Activated naive CD8-positive, alpha-beta T cell treated with anti-CD3 and anti-CD28 coated beads for 36 hours (primary cell): ENCODE data around the gene TMEM238L. TPM values are rescaled to one million over a fixed set of nuclear protein-coding genes. Genes with fewer than 3 reads are reported as not detected.
A peak's percentile ranks its signal among the peaks of the same experiment; 100 is the strongest.

Experiments used
- DNase-seq: peaks from one replicate; pipeline ENCODE4 v3.0.0; 2021
- H3K27ac Mint-ChIP-seq: one replicate; pipeline ENCODE4 v1.8.0; 2022; ENCODE audit warnings: mild to moderate bottlenecking, moderate library complexity, mixed read lengths
- H3K27me3 Mint-ChIP-seq: one replicate; pipeline ENCODE4 v1.8.0; 2022; ENCODE audit warnings: mild to moderate bottlenecking, mixed read lengths
- H3K36me3 Mint-ChIP-seq: one replicate; pipeline ENCODE4 v1.8.0; 2021; ENCODE audit warnings: mild to moderate bottlenecking, mixed read lengths
- H3K4me1 Mint-ChIP-seq: one replicate; pipeline ENCODE4 v1.8.0; 2021; ENCODE audit warnings: mixed read lengths
- H3K4me3 Mint-ChIP-seq: one replicate; pipeline ENCODE4 v1.8.0; 2022; ENCODE audit warnings: mild to moderate bottlenecking, moderate library complexity, mixed read lengths
- H3K9me3 Mint-ChIP-seq: one replicate; pipeline ENCODE4 v1.8.0; 2022; ENCODE audit warnings: mixed read lengths
- total RNA-seq, 2 experiments: library from RNA; stranded (reverse); gene quantifications; one replicate each; pipeline ENCODE4 v1.2.3, GENCODE V29; 2021

The TMEM238L gene
- total RNA-seq, 2 experiments from 2014 or later, result not detected

DNA sequence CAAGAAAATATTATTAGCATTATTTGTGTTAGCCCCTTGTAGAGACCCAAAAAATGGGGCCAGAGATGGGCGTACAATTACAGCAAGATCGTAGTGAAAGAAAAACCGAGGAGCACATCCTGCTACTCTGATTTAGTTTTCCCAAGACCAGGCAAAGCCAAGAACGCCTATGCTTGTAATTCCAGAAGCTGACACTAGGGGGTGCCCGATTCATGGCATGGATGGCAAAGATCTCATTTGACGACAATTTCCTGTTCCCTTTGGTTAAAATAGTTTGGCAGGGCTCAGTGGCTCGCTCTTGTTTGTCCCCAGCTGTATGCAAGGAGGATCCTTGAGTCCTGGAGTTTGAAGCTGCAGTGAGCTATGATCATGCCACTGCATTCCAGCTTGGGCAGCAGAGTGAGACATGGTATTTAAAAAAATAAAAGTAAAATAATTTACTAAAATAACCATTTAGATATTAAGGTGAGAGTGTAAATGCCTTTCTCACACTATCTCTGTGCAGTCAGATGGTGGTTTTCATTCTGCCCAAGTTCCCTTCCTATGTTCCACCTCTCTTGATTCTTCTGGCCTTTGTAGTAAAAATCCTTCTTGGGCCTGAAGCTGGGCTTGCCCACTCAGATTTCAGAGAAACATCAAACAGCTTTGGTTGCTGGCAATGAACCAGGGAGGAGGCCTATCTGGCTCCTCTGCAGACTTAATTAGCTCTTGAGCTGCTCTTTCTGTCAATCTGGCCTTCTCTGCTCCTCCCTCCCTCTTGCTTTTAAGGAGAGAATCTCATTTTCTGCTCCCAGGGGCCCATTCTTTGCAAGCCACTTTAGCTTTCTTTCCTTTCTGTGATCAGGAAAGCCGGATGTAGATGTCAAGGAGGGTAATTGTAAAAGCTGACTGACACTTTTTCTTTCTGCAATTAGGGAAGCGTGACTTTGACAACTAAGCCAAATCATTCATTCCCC is 31.2 kb downstream of the TMEM238L start:
- no peaks in the 10 kb centered on the region for H3K4me1 Mint-ChIP-seq
- H3K4me3 Mint-ChIP-seq, result no peak overlapping the region
- peaks cover 9% of the 10 kb centered on the region for H3K9me3 Mint-ChIP-seq
- peaks cover 9% of the 10 kb centered on the region for H3K36me3 Mint-ChIP-seq
- H3K27ac Mint-ChIP-seq, result no peak overlapping the region
- DNase-seq, result peak; percentile 40
- H3K27me3 Mint-ChIP-seq, result no peaks in the 10 kb centered on the region

DNA sequence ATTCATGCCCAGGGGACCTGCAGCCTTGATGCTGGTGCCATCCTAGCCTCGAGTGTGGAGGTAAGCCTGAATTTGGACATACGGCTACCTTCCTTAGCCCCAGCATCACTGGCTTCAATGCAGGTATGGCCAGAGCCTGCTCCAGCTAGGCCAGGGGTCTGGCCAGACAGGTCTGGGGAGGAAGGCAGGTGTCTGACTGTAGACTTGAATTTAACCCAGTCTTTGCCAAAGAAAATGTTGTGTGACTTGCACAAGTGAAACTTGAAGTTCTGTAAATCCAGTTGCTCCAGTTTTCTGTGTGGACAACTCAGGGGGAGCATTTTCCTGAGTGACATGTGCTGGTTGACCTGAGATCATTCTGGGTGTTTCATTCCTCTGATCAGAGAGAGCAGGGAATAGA is 32.8 kb downstream of the TMEM238L start:
- DNase-seq, result no peak
- Mint-ChIP-seq H3K27ac (no peak overlapping the region), H3K4me1 (no peaks in the 10 kb centered on the region), H3K36me3 (peaks cover 14% of the 10 kb centered on the region), H3K9me3 (peaks cover 9% of the 10 kb centered on the region), H3K27me3 (no peaks in the 10 kb centered on the region), H3K4me3 (no peak overlapping the region)

DNA sequence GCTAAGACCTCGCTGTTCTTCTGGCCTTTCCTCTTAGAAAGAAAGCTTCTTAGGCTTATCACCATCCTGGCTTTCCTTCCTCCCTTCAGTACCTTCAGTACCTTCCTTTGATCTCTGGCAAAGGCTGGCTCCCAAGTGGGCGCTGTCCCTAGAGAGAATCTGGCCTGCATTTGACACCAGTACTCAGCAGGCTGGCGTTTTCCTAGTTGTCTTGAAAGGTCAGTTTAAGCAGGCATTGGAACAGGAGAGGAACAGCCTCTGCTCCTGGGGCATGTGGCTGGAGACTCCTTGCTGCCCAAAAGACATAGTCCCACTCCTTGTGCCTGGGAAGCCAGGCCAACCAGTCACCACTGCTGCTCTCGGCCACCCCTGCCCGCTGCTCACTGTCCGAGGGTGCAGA is 34.1 kb downstream of the TMEM238L start:
- no peaks in the 10 kb centered on the region for H3K27me3 Mint-ChIP-seq
- no peak overlapping the region for H3K27ac Mint-ChIP-seq
- no peak overlapping the region for H3K4me3 Mint-ChIP-seq

DNA sequence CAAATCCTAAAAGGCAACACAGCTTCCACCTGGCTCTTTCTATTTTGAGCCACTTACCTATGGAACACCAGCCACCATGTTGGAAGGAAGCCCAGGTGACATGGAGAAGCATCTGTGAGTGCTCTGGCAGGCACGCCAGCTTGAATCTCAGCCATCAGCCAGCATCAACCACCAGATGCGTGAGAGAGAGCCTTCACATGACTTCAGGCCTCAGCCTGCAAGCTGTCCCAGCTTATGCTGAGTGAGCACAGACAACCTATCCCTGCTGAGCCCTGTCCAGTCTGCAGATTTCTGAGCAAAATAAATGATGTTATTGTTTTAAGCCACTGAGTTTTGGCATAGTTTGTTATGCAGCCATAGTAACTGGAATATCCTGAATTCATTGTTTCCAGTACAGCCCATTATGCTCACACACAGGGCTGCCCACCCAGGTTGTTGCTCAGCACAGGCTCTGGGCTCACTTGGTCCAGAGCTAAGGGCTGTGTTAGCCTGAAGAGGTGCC is 35.1 kb downstream of the TMEM238L start:
- peaks cover 9% of the 10 kb centered on the region for H3K9me3 Mint-ChIP-seq
- no peak for DNase-seq
- H3K27ac Mint-ChIP-seq, result no peak overlapping the region
- H3K4me3 Mint-ChIP-seq, result no peak overlapping the region
- H3K36me3 Mint-ChIP-seq, result peaks cover 10% of the 10 kb centered on the region
- no peaks in the 10 kb centered on the region for H3K4me1 Mint-ChIP-seq
- no peaks in the 10 kb centered on the region for H3K27me3 Mint-ChIP-seq

More for the DNA sequence above, 34.1 kb downstream of the TMEM238L start:
- DNase-seq, result no peak
- H3K4me1 Mint-ChIP-seq, result no peaks in the 10 kb centered on the region
- peaks cover 9% of the 10 kb centered on the region for H3K9me3 Mint-ChIP-seq
- peaks cover 10% of the 10 kb centered on the region for H3K36me3 Mint-ChIP-seq

DNA sequence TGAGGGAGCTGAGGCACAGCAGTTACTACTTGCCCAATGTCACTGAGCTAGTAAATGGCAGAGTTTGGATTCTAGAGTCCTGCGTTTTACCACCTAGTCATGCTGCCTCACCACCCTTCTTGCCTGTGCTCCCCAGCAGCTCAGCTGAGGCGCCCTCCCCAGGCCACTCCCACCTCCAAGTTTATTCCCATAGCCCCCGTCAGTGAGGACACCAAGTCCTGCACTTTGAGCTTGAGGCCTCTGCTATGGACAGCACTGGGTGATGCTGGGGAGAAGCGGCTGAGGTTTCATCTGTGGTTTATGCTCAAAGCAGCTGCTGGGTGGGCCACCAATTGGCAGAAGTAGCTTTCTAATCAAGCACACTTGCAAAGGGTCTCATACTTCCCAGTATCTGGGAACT is 36.7 kb downstream of the TMEM238L start:
- Mint-ChIP-seq H3K4me3 (no peak overlapping the region), H3K36me3 (peaks cover 10% of the 10 kb centered on the region), H3K27ac (no peak overlapping the region), H3K4me1 (no peaks in the 10 kb centered on the region), H3K9me3 (peaks cover 5% of the 10 kb centered on the region), H3K27me3 (no peaks in the 10 kb centered on the region)
- no peak for DNase-seq

DNA sequence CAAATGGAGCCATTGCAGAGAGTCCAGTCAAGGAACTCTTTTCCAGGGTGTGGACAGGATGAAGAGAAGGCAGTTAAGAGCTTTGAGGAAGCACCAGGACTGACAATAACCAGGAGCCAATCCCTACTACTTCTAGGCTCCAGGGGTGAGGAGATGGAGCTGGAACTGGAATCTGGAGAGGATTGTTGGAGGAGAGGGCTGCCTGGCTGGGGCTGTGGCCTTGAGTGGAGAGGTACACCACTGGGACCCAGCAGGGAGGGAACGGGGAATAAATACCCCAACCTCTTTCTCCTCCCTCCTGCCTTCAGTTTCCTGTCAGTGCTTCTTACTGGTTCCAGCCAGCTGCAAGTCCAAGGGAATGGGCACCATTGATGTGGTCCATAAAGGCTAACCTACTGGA is 41.9 kb downstream of the TMEM238L start:
- no peaks in the 10 kb centered on the region for H3K9me3 Mint-ChIP-seq
- no peak overlapping the region for H3K27ac Mint-ChIP-seq
- DNase-seq, result no peak
- H3K4me3 Mint-ChIP-seq, result no peak overlapping the region
- H3K27me3 Mint-ChIP-seq, result no peaks in the 10 kb centered on the region
- H3K36me3 Mint-ChIP-seq, result peaks cover 7% of the 10 kb centered on the region
- no peaks in the 10 kb centered on the region for H3K4me1 Mint-ChIP-seq

DNA sequence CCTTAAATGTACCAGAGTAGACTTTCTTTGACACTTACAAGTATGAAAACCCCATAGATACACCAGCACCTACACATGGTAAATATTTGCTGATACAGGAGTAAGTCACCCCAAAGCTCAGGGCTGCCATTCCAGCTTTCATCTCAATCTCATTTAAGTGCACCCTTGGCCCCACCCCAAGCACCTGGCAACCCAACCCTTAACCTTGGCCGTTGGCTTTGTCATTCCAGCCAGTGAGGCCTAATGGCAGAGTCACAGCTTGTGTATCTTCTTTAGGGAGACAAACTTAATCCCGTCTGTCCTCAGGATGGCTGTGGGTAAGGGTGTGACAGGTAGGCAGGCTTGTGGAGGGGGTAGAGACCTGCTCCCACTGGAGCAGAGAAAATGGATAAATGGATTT is 42.6 kb downstream of the TMEM238L start:
- H3K27ac Mint-ChIP-seq, result no peak overlapping the region
- DNase-seq, result no peak
- peaks cover 3% of the 10 kb centered on the region for H3K36me3 Mint-ChIP-seq
- no peaks in the 10 kb centered on the region for H3K27me3 Mint-ChIP-seq
- no peak overlapping the region for H3K4me3 Mint-ChIP-seq
- H3K9me3 Mint-ChIP-seq, result no peaks in the 10 kb centered on the region
- no peaks in the 10 kb centered on the region for H3K4me1 Mint-ChIP-seq

DNA sequence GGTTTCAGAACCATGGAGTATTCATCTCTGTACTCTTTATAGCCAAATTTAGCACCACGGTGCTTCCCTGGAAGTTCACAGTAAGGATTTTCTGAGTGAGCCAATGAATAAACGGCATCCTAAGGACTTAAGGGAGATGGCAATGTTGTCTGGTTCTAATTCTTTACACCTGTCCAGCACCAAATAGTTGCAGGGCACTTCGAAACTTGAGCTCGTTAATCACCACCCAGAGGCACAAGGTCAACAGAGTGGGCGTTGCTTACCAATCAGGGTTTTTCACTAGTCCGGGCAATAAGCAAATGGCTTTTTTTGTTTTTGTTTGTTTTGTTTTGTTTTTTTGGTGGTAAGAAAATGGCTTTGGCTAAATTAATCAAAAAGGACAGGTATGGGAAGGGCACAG is 45.8 kb downstream of the TMEM238L start:
- Mint-ChIP-seq H3K9me3 (no peaks in the 10 kb centered on the region), H3K27me3 (no peaks in the 10 kb centered on the region), H3K4me3 (no peak overlapping the region), H3K4me1 (no peaks in the 10 kb centered on the region), H3K36me3 (no peaks in the 10 kb centered on the region), H3K27ac (no peak overlapping the region)
- DNase-seq, result no peak

DNA sequence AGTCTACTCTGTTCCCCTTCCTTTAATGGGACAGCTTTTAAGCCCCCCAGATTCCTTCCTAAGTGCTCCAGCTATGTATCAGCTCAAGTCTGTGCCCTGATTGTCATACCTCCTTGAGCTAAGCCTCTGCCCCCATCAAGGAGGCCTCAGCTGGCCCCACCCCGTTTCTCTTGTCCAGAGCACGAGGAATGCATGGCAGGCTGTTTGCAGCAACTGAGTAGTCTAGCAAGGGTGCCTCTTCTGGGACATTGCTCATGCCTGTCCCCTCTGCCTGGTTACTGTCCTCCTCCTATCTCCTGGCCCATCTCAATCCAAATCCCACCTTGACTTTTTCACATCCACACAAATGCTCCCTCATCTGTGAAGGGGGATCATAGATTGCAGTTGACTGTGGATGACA is 46.3 kb downstream of the TMEM238L start:
- H3K36me3 Mint-ChIP-seq, result no peaks in the 10 kb centered on the region
- no peak for DNase-seq
- H3K4me1 Mint-ChIP-seq, result no peaks in the 10 kb centered on the region
- H3K27me3 Mint-ChIP-seq, result no peaks in the 10 kb centered on the region
- H3K4me3 Mint-ChIP-seq, result no peak overlapping the region
- H3K9me3 Mint-ChIP-seq, result no peaks in the 10 kb centered on the region
- no peak overlapping the region for H3K27ac Mint-ChIP-seq

DNA sequence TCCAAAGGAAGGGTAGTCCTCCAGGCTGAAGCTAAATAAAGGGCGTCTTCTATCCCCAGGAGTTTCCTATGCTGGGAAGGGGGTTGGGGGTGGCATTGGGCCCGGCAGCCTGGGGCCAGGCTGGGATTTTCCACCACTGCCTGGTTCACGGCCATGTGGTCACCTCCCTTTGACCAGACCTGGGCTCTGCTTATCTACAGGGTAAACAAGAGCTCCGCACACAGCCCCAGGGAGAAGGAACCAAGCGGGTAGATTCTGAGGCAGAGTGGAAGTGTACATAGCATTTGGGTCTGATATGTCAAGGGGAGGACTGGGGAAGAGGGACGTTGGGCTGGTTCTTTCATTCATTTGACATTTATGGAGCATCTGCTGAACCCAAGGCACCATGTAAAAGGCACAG is 46.8 kb downstream of the TMEM238L start:
- no peak for DNase-seq
- H3K27me3 Mint-ChIP-seq, result no peaks in the 10 kb centered on the region
- H3K27ac Mint-ChIP-seq, result no peak overlapping the region
- H3K36me3 Mint-ChIP-seq, result no peaks in the 10 kb centered on the region
- H3K4me1 Mint-ChIP-seq, result no peaks in the 10 kb centered on the region
- H3K9me3 Mint-ChIP-seq, result no peaks in the 10 kb centered on the region
- H3K4me3 Mint-ChIP-seq, result no peak overlapping the region

DNA sequence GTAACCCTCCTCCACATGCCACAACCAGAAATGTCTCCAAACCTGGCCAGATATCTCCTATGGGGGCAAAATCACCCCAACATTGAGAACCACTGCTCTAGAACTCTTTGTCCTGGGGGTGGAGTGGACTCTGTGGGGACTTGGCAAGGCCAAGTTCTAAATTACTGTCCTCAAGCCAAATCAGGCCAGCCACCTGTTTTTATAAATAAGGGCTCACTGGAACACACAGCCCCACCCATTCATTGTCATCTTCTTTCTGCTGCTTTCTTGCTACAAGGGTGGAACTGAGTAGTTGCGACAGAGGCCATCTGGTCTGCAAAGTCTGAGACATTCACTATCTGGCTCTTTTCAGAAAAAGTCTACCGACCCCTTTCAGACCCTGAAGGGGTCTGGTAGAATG is 47.3 kb downstream of the TMEM238L start:
- no peak for DNase-seq
- H3K9me3 Mint-ChIP-seq, result no peaks in the 10 kb centered on the region
- no peak overlapping the region for H3K4me3 Mint-ChIP-seq
- no peaks in the 10 kb centered on the region for H3K4me1 Mint-ChIP-seq
- H3K27ac Mint-ChIP-seq, result no peak overlapping the region
- H3K36me3 Mint-ChIP-seq, result no peaks in the 10 kb centered on the region
- no peaks in the 10 kb centered on the region for H3K27me3 Mint-ChIP-seq

DNA sequence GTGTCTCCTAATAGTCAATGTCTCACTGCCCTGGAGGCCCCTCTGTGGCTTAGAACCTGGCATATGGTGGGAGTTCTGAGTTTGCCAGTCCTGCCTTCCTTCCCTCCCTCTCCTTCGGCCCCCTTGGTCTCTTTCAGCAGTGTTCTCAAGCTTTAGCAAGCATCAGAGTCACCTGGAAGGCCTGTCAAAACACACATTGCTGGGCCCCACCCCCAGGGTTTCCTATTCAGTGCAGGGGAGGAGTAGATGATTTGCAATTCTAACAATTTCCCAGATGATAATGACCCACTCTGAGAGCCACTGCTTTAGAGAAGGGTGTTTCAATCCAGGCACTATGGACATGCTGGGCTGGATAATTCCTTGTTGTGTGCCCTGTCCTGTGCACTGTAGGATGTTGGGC is 47.7 kb downstream of the TMEM238L start:
- Mint-ChIP-seq H3K36me3 (no peaks in the 10 kb centered on the region), H3K9me3 (no peaks in the 10 kb centered on the region), H3K27ac (no peak overlapping the region), H3K4me1 (no peaks in the 10 kb centered on the region), H3K27me3 (no peaks in the 10 kb centered on the region), H3K4me3 (no peak overlapping the region)
- DNase-seq, result no peak

DNA sequence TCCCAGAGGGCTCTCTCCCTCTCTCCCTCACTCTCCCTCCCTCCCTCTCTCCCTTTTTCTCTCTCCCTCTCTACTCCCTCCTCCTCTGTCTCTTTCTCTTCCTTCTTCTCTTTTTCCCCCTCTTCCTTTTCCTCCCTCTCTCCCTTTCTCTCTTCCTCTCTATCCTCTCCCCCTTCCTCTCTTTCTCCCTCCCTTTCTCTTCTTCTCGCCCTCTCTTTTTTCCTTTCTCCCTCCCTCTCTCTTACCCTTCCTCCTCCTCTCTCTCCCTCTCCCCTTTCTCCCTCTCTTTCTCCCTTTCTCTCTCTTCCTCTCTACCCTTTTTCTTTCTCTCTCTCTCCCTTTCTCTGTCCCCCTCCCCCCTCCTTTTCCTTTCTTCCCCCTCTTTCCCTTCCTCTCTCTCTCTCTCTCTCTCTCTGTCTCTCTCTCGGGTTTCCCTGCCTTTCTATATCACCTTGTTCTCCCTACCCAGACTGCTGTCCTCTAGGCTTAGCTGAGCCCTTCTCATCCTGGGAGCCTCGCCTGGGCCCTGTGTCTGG is 48.2 kb downstream of the TMEM238L start:
- DNase-seq, result no peak
- no peaks in the 10 kb centered on the region for H3K4me1 Mint-ChIP-seq
- no peak overlapping the region for H3K4me3 Mint-ChIP-seq
- no peaks in the 10 kb centered on the region for H3K27me3 Mint-ChIP-seq
- H3K36me3 Mint-ChIP-seq, result no peaks in the 10 kb centered on the region
- no peak overlapping the region for H3K27ac Mint-ChIP-seq
- no peaks in the 10 kb centered on the region for H3K9me3 Mint-ChIP-seq

DNA sequence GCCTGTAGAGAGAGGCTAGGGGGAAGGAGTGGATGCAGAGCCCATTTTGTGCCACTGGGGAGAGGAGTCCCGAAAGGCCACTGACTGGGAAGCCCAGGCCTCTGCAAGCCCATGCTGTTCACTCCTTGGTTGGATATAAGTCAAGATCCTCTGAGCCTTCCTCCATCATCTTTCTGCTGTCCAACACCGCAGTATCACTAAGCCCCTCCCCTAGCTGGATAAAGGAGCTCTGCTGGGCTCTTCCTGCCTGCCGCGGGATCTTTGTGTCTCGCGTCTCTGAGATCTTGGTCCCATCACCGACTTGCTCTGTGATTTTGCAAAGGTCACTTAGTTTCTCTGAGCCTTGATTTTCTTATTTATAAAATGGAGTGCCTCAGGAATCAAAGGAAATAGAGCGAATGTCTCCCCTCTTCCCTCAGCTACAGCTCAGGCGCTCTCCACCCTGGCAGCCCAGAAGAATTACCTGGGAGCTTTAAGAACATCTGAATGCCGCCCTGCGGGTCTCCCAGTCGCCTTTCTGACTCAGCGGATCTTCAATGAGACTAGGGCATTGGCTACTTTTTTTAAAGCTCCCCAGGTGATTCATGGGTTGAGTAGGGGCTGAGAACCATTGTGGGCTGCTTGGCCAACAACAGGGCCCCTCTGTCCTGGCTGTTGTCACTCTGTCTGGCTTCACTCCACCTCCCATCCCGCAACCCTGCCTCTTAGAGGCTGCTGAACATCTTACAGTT is 48.9 kb downstream of the TMEM238L start:
- Mint-ChIP-seq H3K27ac (no peak overlapping the region), H3K36me3 (no peaks in the 10 kb centered on the region)

DNA sequence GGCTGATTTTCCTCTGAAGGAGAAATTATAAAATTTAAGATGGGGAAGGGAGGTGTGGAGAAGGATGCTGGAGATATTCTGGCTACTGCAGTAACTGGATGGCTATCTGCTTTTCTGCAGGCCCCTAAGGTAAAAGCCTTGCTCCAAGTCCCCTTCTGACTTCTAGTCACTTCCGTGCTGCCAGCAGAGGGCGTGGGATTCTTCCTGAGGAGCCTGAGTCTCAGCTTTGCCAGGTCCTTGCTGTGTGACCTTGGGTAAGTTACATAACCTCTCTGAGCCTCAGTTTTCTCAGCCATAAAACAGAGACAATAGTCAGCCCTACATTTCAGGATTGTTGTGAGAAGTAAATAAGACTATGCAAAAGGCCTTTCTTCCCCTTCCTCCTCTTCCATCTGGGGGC is 49.8 kb downstream of the TMEM238L start:
- Mint-ChIP-seq H3K27me3 (no peaks in the 10 kb centered on the region), H3K4me1 (no peaks in the 10 kb centered on the region), H3K4me3 (no peak overlapping the region), H3K36me3 (no peaks in the 10 kb centered on the region), H3K9me3 (no peaks in the 10 kb centered on the region), H3K27ac (no peak overlapping the region)
- DNase-seq, result peak; percentile 14

More for the DNA sequence above, 48.9 kb downstream of the TMEM238L start:
- Mint-ChIP-seq H3K4me3 (no peak overlapping the region), H3K4me1 (no peaks in the 10 kb centered on the region), H3K27me3 (no peaks in the 10 kb centered on the region), H3K9me3 (no peaks in the 10 kb centered on the region)
- DNase-seq, result no peak
